HG02610 (cell line): ENCODE results near the gene NAV2.

Source experiments
- ATAC-seq: cut with Tn5 transposase; IDR thresholded peaks from one replicate; pipeline ENCODE4 v1.9.1; 2021; ENCODE audit warnings: mild to moderate bottlenecking, moderate library complexity; ENCODE audit not compliant: unreplicated experiment

Gene NAV2

DNA sequence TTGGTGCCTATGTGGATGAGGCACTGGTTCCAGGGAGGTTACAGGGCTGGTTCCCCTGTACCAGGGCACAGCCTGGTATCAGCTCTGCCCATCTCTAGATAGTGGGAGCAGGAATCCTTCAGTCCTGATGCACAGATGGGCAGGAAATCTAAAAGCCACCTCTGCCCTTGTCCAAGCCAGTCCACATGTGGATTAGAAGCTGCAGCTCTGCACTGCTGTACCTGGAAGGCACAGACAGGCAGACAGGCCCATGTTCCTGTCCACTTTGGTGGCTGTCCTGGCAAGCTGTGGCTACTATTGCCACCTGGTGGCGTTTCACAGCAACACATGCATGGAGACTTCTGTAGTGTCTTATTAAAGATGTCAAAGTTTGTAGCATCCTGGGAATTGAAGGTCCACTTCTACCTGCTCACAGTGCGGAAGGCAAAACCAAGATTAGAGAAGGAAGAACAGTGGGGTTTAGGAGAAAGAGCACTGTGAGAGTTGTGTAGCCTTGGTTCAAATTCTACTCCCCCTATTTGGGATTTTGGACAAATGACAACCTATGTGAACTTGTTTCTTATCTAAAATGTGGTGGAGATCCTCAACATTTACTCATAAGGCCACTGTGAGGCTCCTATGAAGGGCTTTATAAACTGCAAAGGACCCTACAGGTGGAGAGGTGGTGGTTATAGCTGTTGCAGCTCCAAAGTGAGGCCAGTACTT is 30.1 kb downstream of the NAV2 start:
- peak; percentile 71 for ATAC-seq

DNA sequence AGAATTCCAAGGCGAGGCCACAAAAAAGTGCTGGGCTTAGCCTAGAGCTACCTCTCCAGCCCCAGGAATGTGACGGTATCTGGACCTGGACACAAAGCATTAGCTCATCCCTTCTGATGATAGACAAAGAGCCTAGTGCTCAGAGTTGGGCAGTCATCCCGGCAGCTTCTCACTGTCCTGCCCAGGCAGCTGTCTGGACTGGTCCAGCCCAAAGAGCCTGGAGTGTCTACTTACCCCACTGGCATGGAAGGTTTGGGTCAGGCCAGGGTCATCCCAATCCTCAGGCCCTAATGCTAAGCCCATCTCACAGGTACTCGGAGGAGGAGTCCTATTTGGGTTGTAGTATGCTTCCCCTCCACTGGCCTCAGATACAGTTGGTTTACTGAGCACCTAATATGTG is 31.0 kb downstream of the NAV2 start:
- no peak for ATAC-seq

DNA sequence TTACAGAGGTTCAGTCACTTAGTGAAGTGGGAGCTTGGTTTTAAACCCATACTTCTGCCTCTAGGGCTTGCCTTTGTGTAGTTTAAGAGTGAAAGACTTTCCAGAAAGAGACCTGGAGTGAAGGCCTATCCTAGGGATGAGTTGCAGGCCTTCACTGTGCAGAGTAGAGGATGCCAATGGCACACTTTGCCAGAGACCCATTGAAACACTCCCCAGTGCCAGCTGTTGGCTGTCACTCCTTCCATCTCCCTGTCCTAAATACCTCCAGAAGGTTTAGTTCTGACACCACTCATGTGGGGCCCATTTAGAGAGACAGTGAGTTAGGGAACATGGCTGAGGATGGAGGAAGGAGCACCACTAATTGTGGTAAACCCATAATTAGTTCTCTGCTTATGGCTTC is 31.5 kb downstream of the NAV2 start:
- no peak for ATAC-seq

DNA sequence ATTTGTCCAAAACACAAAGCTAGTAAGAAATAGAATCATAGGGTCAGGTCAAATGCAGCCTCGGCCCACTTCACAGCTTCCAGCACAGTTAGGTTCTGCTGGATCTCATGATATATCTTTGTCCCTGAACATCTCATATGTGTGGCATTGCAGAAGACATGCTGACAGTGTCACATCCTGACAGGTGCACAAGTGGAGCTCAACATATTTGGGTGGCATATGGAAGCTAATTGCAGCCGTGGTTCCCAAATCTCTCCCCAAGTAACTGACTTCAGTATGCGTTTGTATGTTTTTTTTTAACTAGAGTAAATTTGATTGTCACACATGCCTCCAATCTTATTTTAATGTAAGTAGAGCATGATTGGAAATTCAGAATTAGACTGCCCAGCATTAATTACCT is 33.4 kb downstream of the NAV2 start:
- no peak for ATAC-seq

DNA sequence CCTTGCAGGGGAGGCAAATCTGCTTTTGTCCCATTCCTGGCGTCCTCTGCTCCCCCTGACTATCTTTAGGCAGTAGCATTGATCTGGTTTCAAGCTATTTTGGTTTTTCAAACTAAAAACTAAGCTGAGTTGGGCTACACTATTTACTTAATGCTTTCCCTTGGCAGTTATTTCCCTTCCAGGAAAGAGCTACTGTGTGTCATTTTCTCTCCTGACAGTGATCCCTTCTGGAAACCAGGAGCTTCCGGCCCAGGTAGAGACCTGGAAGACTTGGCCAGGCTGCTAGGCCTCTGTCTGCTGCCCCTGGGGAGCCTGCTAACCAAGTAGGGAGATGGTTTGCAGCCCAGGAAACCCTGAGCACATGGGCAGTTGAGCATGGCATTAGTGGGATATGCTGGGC is 35.0 kb downstream of the NAV2 start:
- no peak for ATAC-seq

DNA sequence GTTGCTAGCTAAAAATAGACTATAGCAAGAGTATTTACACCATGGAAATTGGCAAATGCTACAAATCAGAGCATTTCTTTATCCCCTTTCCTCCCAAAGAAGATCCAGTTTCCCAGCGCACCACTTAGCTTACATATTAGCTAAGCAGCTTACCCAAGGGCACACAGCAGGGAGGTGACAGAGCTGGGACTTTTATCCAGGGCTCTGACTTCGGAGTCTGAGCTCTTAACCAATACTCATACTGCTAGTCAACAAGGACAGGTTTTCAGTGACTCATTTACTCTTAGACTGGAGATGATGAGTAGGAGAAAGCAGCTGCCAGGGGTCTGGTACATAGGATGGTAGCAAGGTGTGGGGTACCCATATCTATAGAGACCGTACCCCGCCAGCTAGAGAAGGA is 38.4 kb downstream of the NAV2 start:
- no peak for ATAC-seq

DNA sequence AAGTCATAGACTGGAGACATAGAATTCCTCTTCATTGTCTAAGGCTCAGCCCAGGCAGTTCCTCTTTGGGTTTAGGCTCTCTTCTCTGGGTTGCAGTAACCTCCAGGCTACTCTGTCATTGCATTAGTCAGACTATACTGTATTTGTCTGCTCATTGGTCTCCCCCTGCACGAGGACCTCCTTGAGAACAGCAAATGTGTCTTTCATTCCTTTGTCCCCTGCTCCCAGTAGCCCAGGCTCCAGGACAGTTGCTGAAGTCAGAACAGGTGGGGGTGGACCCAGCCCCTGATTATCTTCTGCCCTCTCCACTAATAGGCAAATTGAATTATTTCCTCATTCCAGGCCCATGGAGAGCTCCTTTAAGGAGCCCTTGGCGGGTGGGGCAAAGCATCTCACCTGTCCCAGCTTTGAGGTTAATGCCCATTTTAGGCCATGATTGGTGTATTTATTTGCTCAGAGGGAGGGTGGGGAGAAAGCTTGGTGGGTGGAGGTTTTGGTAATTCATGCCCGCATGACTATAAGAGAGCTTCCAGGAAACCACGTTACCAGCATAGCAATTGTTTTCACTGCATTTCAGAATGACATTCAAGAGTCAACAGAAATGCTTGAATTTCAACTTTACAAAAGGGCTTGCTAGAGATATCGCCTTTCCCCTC is 40.9 kb downstream of the NAV2 start:
- ATAC-seq: no peak

DNA sequence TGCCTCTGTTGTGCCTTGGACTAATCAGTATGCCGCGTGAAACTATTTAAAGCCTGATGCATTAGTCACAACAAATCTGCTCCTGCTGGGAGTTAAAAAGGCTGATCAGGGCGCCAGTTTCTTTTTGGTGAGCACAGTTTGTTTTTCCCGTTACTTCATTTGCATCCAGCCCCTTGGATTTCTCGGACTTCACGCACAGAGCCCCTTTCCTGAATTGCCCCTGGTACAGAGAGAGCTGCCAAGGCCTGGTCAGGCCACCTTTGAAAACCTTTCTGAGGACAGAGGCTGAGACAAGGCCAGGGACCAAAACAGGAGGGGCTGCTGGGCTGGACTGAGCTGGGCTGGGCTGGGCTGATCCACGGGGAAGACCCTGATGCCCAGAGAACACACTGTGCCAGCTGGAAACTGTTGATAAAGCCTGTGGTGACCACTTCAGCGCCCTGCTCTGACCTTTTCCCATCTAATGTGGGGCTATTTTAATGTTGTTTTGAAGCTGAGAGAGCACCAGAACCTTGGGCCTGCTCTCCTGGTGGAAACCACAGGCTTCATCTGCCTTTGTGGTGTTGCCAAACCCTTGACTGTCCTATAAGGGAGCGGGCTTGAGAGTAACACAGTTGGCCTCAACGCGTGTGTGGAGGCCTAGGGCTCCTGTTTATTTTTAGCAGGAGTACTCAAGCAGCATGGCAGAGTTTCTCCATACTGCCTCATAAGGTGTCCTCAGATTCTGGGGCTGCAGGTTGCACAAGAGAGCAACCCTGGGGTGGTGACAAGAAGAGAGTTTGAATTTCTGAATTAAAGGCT is 44.2 kb downstream of the NAV2 start:
- no peak for ATAC-seq

DNA sequence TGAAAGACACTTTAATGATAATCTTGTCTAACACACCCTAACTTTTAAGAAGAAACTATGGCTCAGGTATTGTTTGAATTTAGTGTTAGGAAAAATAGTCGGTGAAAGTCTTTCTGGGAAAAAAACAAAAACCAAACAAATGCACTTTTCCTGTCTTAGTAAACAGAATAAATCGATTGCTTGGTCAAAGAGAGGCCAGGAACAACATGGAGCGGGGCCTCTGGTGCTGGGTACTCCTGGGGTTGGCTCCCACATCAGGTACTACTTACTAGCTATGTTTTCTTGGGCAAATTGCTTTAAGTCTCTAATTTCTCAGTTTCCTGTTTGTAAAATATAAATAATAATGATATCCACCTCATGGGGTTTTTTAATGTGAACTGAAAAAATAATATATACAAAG is 46.8 kb downstream of the NAV2 start:
- ATAC-seq: no peak

DNA sequence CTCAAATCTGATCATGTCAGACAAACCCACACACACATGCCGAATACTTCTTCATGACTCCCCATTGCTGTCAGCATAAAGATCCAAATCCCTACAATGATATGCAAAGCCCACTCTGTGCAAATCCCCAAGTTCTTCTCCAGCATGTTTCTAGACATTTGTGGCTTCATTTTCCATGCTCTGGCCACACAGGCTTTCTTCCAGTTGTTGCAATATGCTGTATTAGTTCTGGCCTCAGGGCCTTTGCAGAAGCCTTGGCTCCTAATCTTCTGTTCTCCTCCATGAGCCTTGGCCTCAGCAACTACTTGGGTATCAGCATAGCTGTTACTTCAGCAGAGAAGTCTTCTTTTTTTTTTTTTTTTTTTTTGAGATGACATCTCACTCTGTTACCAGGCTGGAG is 49.6 kb downstream of the NAV2 start:
- ATAC-seq: no peak

DNA sequence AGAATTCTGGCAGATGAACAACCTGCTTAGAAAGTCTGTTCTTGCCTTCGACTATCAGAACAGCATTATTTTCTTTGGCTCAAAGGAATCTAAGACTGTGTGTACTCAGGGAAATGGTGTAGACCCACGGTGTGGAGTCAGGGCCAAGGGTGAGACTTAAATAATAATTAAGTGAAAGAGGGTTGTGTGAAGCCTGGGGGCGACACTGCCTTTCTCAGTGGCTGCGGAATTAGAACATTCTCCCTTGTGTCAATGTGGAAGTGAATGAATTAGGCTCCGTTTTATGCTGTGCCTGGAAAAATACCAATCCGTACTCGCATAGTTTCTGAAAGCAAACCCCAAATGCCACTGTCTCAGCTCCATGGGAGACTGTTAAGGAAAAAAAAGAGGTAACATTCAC is 50.7 kb downstream of the NAV2 start:
- no peak for ATAC-seq

DNA sequence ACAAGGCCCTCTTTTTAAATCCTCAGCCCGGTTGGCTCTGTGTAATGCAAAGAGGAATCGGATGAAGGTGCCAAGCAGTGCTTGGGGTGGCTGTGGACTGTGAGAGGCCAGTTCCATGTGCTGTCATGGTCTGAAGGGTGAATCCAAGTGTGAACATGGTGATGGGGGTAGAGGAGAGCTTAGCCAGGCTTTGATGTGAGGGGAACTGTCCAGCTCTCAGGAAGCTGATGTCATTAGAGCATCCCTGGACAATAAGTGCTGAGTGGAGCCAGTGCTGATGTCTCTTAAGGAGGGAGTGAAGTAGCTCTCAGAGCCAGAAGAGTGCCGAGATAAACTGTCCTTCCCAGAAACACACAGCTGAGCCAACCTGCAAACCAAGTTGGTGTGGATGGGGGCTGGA is 53.6 kb downstream of the NAV2 start:
- no peak for ATAC-seq

DNA sequence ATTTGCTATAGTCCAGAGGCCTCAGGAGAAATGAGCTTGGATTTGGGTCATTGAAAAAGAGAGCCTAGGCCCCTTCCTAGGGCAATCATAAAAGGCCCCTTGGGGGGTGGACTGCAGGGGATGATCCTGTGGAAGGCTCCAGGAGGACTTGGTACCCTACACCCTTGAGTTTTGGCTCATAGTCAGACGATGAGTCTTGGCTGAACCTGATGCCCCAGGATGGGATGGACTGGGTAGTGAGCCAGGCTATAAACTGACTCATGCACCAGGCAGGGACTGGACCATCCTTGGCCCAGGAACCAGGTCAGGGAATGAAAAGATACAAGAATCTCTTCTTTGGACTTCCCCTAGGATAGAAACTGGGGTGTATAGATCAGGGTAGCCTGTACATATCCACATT is 54.2 kb downstream of the NAV2 start:
- ATAC-seq: no peak

DNA sequence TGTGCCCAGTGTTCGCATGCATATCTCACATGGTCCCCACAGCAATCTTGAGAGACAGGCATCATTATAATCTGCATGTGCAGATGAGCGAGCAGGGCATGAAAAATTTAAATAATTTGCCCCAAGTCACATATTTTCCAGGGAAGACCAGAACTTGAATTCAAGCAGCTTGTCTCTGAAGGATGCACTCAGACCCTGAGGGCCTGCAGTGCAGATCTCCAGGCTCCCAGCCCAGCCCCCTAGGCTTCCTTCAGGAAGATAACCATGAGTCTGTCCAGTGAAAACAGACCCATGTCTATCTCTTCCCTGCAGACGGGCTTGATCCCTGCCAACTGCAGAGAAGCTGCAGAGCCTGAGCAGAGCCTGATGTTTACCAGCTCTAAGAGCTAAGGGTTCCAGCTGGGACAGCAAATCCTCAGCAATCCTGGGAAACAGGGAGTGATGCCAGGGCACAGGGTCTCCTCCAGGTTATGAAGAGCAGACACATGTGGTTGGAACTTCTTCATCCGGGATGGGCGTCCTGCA is 55.1 kb downstream of the NAV2 start:
- no peak for ATAC-seq

DNA sequence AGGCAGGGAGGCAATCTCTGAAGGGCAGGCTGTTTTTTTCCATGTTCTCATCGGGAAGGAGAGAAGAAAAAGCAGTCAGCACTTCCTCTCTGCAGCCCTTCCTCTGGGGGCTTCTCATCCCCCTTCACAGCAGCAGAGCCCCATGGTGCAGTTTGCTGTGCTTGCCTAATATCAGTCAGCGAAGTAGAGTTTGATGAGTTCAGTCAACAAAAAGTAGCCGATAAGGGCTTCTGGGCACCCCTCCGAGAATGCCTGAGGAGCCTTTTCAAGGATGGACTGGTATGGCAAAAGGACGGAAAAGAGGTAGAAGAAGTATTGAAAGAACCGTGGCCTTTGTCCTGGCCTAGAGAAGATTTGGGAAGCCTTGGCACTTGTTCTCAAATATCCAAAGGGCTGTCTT is 55.6 kb downstream of the NAV2 start:
- no peak for ATAC-seq

DNA sequence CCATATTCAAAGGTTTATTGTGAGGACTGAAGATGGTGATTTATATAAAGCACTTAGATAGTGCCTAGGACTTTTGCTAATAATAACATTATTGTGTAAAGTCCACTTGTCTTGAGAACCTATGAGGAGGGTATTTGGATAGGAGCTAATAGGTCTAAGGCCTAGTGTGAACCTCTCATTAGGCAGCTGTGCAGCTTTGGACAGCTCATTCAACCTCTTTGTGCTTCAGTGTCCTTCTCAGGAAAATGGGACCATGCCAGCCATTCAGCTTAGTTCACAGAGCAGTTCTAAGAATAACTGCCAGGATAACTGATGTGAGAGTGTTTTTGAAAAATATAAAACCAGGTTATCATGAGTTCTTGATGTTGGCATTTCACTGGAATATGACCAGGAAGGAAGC is 56.2 kb downstream of the NAV2 start:
- ATAC-seq: no peak

DNA sequence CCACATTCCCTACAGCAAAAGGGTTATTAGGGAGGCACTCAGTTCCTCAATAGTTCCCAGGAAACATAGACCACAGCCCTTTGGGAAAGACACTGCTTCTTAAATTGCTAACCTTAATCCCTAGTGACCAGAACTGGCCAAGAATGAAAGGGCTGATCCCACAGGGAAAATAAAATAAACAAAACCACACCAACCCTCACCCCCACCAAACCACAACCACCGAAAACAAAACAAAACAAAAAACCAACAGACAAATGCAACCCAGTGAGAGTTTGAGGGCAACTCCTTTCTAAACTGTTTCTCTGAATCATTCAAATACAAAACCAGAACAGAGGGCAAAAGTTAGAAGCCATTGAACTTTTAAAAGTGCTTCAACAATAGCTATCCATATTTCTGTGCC is 57.2 kb downstream of the NAV2 start:
- ATAC-seq: peak; percentile 44

DNA sequence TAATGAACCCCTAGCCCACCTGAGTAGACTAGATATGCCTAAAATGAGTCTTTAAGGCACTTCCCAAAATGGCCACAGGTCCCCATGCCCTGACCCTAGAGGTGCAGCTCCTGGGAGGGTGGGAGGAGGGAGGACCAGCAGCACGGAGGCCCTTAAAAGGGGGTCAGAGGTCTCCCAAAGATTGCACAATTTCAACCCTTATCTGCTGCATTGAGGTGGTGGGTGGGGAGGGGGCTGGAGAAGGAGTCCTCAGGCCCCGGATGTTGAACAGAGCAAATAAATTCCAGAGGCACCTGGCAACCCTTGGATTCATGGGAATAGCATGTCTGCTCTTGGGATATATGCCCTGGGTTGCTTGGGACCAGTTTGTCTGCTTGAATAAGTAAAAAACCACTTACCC is 57.6 kb downstream of the NAV2 start:
- ATAC-seq: peak; percentile 20

DNA sequence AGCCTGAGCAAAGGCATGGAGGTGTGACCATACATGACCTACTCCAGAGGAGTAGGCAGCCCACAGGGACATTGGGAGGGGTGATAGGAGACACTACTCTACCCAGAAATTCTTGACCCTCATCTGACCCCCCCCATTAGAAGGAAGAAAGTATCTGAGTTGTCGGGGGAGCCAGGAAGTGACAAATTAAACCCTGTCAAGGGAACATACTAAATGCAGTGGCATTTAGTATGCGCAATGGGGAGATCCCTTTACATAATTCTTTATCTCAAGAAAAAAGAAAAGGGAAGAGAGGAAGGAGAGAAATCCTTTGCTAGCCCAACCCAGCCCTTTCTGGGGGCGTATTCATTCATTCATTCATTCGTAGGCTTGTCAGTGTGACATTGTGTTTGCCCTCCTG is 58.8 kb downstream of the NAV2 start:
- ATAC-seq: no peak

DNA sequence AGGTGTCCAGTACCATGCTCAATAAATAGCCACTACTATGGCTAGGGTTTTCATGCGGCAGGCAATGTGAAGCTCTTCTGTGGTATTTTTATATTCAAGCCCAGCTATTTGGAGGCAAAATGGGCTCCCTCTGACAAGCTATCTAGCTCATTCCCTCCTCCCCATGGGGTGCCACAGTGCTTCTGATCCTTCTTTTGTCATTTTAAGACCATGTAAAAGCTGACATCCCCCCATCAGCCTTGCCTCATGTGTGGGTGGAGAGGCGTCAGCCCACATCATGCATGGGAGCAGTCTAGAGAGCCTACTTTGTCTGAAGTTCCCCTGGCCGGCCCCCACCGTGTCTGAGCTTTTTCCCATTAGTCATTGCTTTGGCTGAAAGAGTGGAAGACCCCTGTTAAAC is 59.8 kb downstream of the NAV2 start:
- no peak for ATAC-seq

DNA sequence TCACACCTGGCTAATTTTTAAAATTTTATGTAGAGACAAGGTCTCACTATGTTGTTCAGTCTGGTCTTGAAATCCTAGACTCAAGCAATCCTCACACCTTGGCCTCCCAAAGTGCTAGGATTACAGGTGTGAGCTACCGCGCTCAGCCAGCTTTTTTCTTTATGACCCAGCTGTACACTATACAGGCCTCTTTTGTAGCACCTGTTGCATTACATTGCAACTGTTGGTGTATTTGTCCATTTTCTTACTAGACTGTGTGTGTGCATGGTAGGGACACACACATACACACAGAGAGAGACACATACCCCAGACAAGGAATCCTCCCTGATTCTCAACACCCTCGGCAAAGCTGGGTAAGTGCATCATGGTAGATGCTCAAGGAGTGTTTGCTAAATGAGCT is 61.7 kb downstream of the NAV2 start:
- ATAC-seq: no peak
